H9 (cell line): ENCODE data around the gene SLC16A3. TPM values are rescaled to one million over a fixed set of nuclear protein-coding genes. Genes with fewer than 3 reads are reported as not detected.

Source experiments
- DNase-seq: peaks from one replicate; pipeline ENCODE4 v3.0.0-alpha.2; 2017
- H2AFZ ChIP-seq: one replicate; pipeline ENCODE4 v1.6.1; 2013; ENCODE audit warnings: mild to moderate bottlenecking, low read length, control low read depth, moderate library complexity
- H2AK5ac ChIP-seq: 2 replicates; pipeline ENCODE4 v1.6.1; 2013; ENCODE audit warnings: low read length, control low read depth, mixed read lengths; ENCODE audit not compliant: insufficient read length
- H2BK120ac ChIP-seq: one replicate; pipeline ENCODE4 v1.6.1; 2013; ENCODE audit warnings: low read depth, mild to moderate bottlenecking, low read length, control low read depth, inconsistent platforms; ENCODE audit not compliant: poor library complexity, severe bottlenecking
- H2BK12ac ChIP-seq: 2 replicates; pipeline ENCODE4 v1.6.1; 2013; ENCODE audit warnings: low read length, control low read depth, mixed read lengths, low read depth; ENCODE audit not compliant: insufficient read length
- H2BK15ac ChIP-seq: 2 replicates; pipeline ENCODE4 v1.6.1; 2013; ENCODE audit warnings: low read depth, low read length, control low read depth
- H2BK20ac ChIP-seq: one replicate; pipeline ENCODE4 v1.6.1; 2013; ENCODE audit warnings: low read depth, mild to moderate bottlenecking, low read length, control low read depth, inconsistent platforms; ENCODE audit not compliant: poor library complexity, severe bottlenecking
- H2BK5ac ChIP-seq: 2 replicates; pipeline ENCODE4 v1.6.1; 2013; ENCODE audit warnings: low read length, control low read depth, mixed read lengths; ENCODE audit not compliant: insufficient read length
- H3K14ac ChIP-seq: 2 replicates; pipeline ENCODE4 v1.6.1; 2013; ENCODE audit warnings: low read length, control low read depth; ENCODE audit not compliant: insufficient read depth
- H3K18ac ChIP-seq: 2 replicates; pipeline ENCODE4 v1.6.1; 2013; ENCODE audit warnings: low read depth, mild to moderate bottlenecking, mixed read lengths, low read length, control low read depth; ENCODE audit not compliant: insufficient read length
- H3K23ac ChIP-seq: 2 replicates; pipeline ENCODE4 v1.6.1; 2013; ENCODE audit warnings: low read length, control low read depth, mixed read lengths, low read depth; ENCODE audit not compliant: insufficient read length
- H3K23me2 ChIP-seq: 2 replicates; pipeline ENCODE4 v1.6.1; 2013; ENCODE audit warnings: low read depth, mild to moderate bottlenecking, mixed read lengths, low read length, control low read depth; ENCODE audit not compliant: insufficient read length, poor library complexity, severe bottlenecking
- H3K27ac ChIP-seq: 2 replicates; pipeline ENCODE4 v1.5.1; 2013; ENCODE audit warnings: low read length, control low read depth, mixed read lengths, low read depth; ENCODE audit not compliant: insufficient read length
- H3K27me3 ChIP-seq: 2 replicates; pipeline ENCODE4 v1.6.1; 2013; ENCODE audit warnings: low read length, control low read depth, inconsistent platforms; ENCODE audit not compliant: insufficient read depth
- H3K4ac ChIP-seq: 2 replicates; pipeline ENCODE4 v1.6.1; 2013; ENCODE audit warnings: low read depth, mild to moderate bottlenecking, control low read depth, inconsistent platforms, low read length, moderate library complexity
- H3K4me1 ChIP-seq: 2 replicates; pipeline ENCODE4 v1.6.1; 2013; ENCODE audit warnings: low read length, control low read depth, inconsistent platforms; ENCODE audit not compliant: insufficient read depth
- H3K4me2 ChIP-seq: 2 replicates; pipeline ENCODE4 v1.6.1; 2013; ENCODE audit warnings: low read length, control low read depth, mixed read lengths; ENCODE audit not compliant: insufficient read length, insufficient read depth
- H3K56ac ChIP-seq: 2 replicates; pipeline ENCODE4 v1.6.1; 2013; ENCODE audit warnings: low read depth, mild to moderate bottlenecking, mixed read lengths, low read length, control low read depth; ENCODE audit not compliant: insufficient read length
- H3K79me1 ChIP-seq: 2 replicates; pipeline ENCODE4 v1.6.1; 2013; ENCODE audit warnings: low read depth, mild to moderate bottlenecking, moderate library complexity, low read length, control low read depth, inconsistent platforms; ENCODE audit not compliant: insufficient read depth, poor library complexity, severe bottlenecking
- H3K79me2 ChIP-seq: 2 replicates; pipeline ENCODE4 v1.6.1; 2013; ENCODE audit warnings: low read length, control low read depth, inconsistent platforms; ENCODE audit not compliant: insufficient read depth
- H3K9ac ChIP-seq: 2 replicates; pipeline ENCODE4 v1.6.1; 2013; ENCODE audit warnings: low read length, control low read depth, mixed read lengths; ENCODE audit not compliant: insufficient read length; ENCODE audit errors: extremely low read depth
- H3K9me3 ChIP-seq: one replicate; pipeline ENCODE4 v1.6.1; 2013; ENCODE audit warnings: low read depth, low read length, inconsistent platforms; ENCODE audit not compliant: control insufficient read depth
- H3T11ph ChIP-seq: one replicate; pipeline ENCODE4 v1.6.1; 2013; ENCODE audit warnings: mild to moderate bottlenecking, low read length, control low read depth, inconsistent platforms
- H4K20me1 ChIP-seq: one replicate; pipeline ENCODE4 v1.6.1; 2013; ENCODE audit not compliant: control insufficient read depth, insufficient read length, insufficient read depth
- H4K5ac ChIP-seq: 2 replicates; pipeline ENCODE4 v1.6.1; 2013; ENCODE audit warnings: low read depth, mild to moderate bottlenecking, mixed read lengths, low read length, control low read depth; ENCODE audit not compliant: insufficient read length
- H4K8ac ChIP-seq: replicated peaks from 2 replicates; pipeline ENCODE4 v1.6.1; 2013; ENCODE audit warnings: low read length, control low read depth, mixed read lengths, low read depth; ENCODE audit not compliant: insufficient read length
- H4K91ac ChIP-seq: 2 replicates; pipeline ENCODE4 v1.6.1; 2013; ENCODE audit warnings: low read depth, mild to moderate bottlenecking, moderate library complexity, mixed read lengths, low read length, control low read depth; ENCODE audit not compliant: insufficient read length
- H3K27ac Mint-ChIP-seq, 3 experiments: 2 replicates in 2 of 3; 3 replicates in 1 of 3; pipeline ENCODE4 v1.8.0; 2020 to 2021; ENCODE audit warnings: mixed read lengths in 3 of 3, mild to moderate bottlenecking in 1 of 3, moderate library complexity in 1 of 3
- H3K27me3 Mint-ChIP-seq: 2 replicates; pipeline ENCODE4 v1.8.0; 2021; ENCODE audit warnings: low read depth, mild to moderate bottlenecking, moderate library complexity, mixed read lengths
- H3K36me3 Mint-ChIP-seq, 3 experiments: 2 replicates in 2 of 3; 3 replicates in 1 of 3; pipeline ENCODE4 v1.8.0; 2020 to 2021; ENCODE audit warnings: low read depth in 3 of 3, mixed read lengths in 3 of 3; ENCODE audit not compliant: insufficient read depth in 1 of 3
- H3K4me1 Mint-ChIP-seq, 2 experiments: 2 replicates each; pipeline ENCODE4 v1.8.0; 2020; ENCODE audit warnings: mixed read lengths in 2 of 2
- H3K4me3 Mint-ChIP-seq, 2 experiments: 2 replicates in 1 of 2; 3 replicates in 1 of 2; pipeline ENCODE4 v1.8.0; 2020 to 2021; ENCODE audit warnings: mild to moderate bottlenecking in 2 of 2, mixed read lengths in 2 of 2, moderate library complexity in 1 of 2
- H3K9me3 Mint-ChIP-seq, 2 experiments: 2 replicates in 1 of 2; 3 replicates in 1 of 2; pipeline ENCODE4 v1.8.0; 2020; ENCODE audit warnings: mild to moderate bottlenecking in 2 of 2, mixed read lengths in 2 of 2, moderate library complexity in 1 of 2
- WGBS: extraction: QIAGEN DNeasy Blood & Tissue Kit; methylation state at CpG from one replicate; pipeline ENCODE4 v1.1.7; 2013; ENCODE audit warnings: missing lambda C conversion rate, low lambda C conversion rate, mixed read lengths; ENCODE audit not compliant: insufficient read length; ENCODE audit errors: extremely low coverage; 5-methylcytosine and 5-hydroxymethylcytosine counted together
- total RNA-seq: library from RNA; stranded (reverse); gene quantifications from 2 replicates; pipeline ENCODE4 v1.2.1, GENCODE V29; 2021
- TF ChIP-seq, protein P1 (sequence below): fragments of 200-600 bp; sonication (generic); conservative IDR thresholded peaks from 3 replicates; pipeline ENCODE4 v1.8.0; 2021; ENCODE audit warnings: antibody characterized with exemption, mild to moderate bottlenecking

SLC16A3 gene
- total RNA-seq, 1 experiment from 2014 or later: 28.4 TPM

DNA sequence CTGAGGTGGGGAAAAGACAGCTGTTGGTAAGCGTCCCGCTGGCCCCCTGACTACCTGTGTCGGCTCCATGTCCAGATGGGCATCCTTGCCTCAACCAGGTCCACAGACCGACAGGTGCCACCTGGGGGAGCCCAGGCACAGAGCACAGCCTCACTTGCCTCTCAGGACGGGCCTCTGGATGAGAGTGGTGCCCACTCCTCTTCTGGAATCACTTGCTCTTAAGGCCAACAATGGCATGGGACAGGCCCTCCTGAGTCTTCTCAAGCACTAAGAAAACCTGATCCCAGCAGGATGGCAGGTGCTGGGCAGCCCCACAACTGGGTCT, 17.2 kb downstream of the SLC16A3 start:
- peaks cover 4% of the 10 kb centered on the region for H3K79me1 ChIP-seq
- no peaks in the 10 kb centered on the region for H3K27me3 ChIP-seq
- H2BK12ac ChIP-seq: no peak overlapping the region
- H3K4me1 ChIP-seq: no peaks in the 10 kb centered on the region
- no peak overlapping the region for H2BK5ac ChIP-seq
- Mint-ChIP-seq H3K4me1 (peaks cover 0 to 4% of the 10 kb centered on the region in 2 experiments; a peak in 3 of 4 replicates), H3K27ac (peak overlapping the region in 1 of 3 experiments; percentile 84; a peak in 1 of 7 replicates), H3K36me3 (peaks cover 35 to 86% (median 83%) of the 10 kb centered on the region in 3 experiments; a peak in 6 of 7 replicates), H3K4me3 (no peak overlapping the region), H3K27me3 (no peaks in the 10 kb centered on the region), H3K9me3 (no peaks in the 10 kb centered on the region)
- no peak overlapping the region for H4K5ac ChIP-seq
- no peak overlapping the region for H2AFZ ChIP-seq
- H4K91ac ChIP-seq: no peak overlapping the region
- H3T11ph ChIP-seq: no peak overlapping the region
- no peak for DNase-seq
- no peaks in the 10 kb centered on the region for H3K23me2 ChIP-seq
- H4K20me1 ChIP-seq: no peaks in the 10 kb centered on the region
- no peak overlapping the region for H3K56ac ChIP-seq
- no peak overlapping the region for H3K14ac ChIP-seq
- TF ChIP-seq, protein P1, sequence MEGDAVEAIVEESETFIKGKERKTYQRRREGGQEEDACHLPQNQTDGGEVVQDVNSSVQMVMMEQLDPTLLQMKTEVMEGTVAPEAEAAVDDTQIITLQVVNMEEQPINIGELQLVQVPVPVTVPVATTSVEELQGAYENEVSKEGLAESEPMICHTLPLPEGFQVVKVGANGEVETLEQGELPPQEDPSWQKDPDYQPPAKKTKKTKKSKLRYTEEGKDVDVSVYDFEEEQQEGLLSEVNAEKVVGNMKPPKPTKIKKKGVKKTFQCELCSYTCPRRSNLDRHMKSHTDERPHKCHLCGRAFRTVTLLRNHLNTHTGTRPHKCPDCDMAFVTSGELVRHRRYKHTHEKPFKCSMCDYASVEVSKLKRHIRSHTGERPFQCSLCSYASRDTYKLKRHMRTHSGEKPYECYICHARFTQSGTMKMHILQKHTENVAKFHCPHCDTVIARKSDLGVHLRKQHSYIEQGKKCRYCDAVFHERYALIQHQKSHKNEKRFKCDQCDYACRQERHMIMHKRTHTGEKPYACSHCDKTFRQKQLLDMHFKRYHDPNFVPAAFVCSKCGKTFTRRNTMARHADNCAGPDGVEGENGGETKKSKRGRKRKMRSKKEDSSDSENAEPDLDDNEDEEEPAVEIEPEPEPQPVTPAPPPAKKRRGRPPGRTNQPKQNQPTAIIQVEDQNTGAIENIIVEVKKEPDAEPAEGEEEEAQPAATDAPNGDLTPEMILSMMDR: no peak
- no peak overlapping the region for H3K4ac ChIP-seq
- WGBS: no CpG with 5 or more reads among the region's 5 CpGs
- no peak overlapping the region for H2BK15ac ChIP-seq
- H3K27ac ChIP-seq: no peak overlapping the region
- H2BK120ac ChIP-seq: no peak overlapping the region
- no peak overlapping the region for H4K8ac ChIP-seq
- no peaks in the 10 kb centered on the region for H3K9me3 ChIP-seq
- H3K4me2 ChIP-seq: no peak overlapping the region
- H3K18ac ChIP-seq: no peak overlapping the region
- H2AK5ac ChIP-seq: no peak overlapping the region
- H2BK20ac ChIP-seq: no peak overlapping the region
- H3K9ac ChIP-seq: no peak overlapping the region
- H3K23ac ChIP-seq: no peak overlapping the region
- H3K79me2 ChIP-seq: peaks cover 2% of the 10 kb centered on the region; the same call in 1 of the 2 replicates
